Stromal cell of bone marrow (primary cell): ENCODE measurements around the gene VCPKMT.
"Not testable (repeated sequence)": the region's sequence is repeated elsewhere in the genome, so short reads cannot be mapped to it uniquely, and the experiment has no call there.

Source experiments
- DNase-seq: peaks from one replicate; pipeline ENCODE4 v3.0.0-alpha.2; 2012; ENCODE audit warnings: low read depth

Gene VCPKMT

GRCh38 chr14:50092006-50092555, 24.3 kb downstream of the VCPKMT start:
- no peak for DNase-seq

- no peak for DNase-seq
These were observed 25.0 kb downstream of the VCPKMT start for GRCh38 chr14:50091240-50091913.

- no peak for DNase-seq
These were observed 27.2 kb downstream of the VCPKMT start for GRCh38 chr14:50089208-50089607.

GRCh38 chr14:50088731-50089130, 27.6 kb downstream of the VCPKMT start:
- DNase-seq: no peak

- no peak for DNase-seq
These were observed 28.3 kb downstream of the VCPKMT start for GRCh38 chr14:50088117-50088515.

GRCh38 chr14:50087341-50088116, 28.8 kb downstream of the VCPKMT start:
- no peak for DNase-seq

- DNase-seq: no peak
These were observed 30.1 kb downstream of the VCPKMT start for GRCh38 chr14:50086321-50086711.

GRCh38 chr14:50085570-50086320, 30.6 kb downstream of the VCPKMT start:
- DNase-seq: peak; percentile 72

- DNase-seq: no peak
These were observed 31.7 kb downstream of the VCPKMT start for GRCh38 chr14:50084666-50085065.

- no peak for DNase-seq
These were observed 32.7 kb downstream of the VCPKMT start for GRCh38 chr14:50083467-50084337.

- no peak for DNase-seq
These were observed 33.4 kb downstream of the VCPKMT start for GRCh38 chr14:50082784-50083466.

GRCh38 chr14:50082308-50082742, 34.0 kb downstream of the VCPKMT start:
- DNase-seq: no peak

GRCh38 chr14:50079103-50079502, 37.3 kb downstream of the VCPKMT start:
- not testable (repeated sequence) for DNase-seq

GRCh38 chr14:50073663-50074062, 42.7 kb downstream of the VCPKMT start:
- DNase-seq: not testable (repeated sequence)

GRCh38 chr14:50072395-50072794, 44.0 kb downstream of the VCPKMT start:
- DNase-seq: no peak

GRCh38 chr14:50070840-50071548, 45.4 kb downstream of the VCPKMT start:
- DNase-seq: no peak

GRCh38 chr14:50070230-50070629, 46.1 kb downstream of the VCPKMT start:
- no peak for DNase-seq

GRCh38 chr14:50069325-50069724, 47.0 kb downstream of the VCPKMT start:
- no peak for DNase-seq

GRCh38 chr14:50068496-50068895, 47.9 kb downstream of the VCPKMT start:
- DNase-seq: no peak
